HG03354 (cell line): Measurements from ENCODE around the gene DCX.
"Not testable (repeated sequence)": the region's sequence is repeated elsewhere in the genome, so short reads cannot be mapped to it uniquely, and the experiment has no call there.

Experiments
- ATAC-seq: cut with Tn5 transposase; IDR thresholded peaks from one replicate; pipeline ENCODE4 v1.9.1; 2021; ENCODE audit warnings: mild to moderate bottlenecking; ENCODE audit not compliant: unreplicated experiment, poor library complexity, severe bottlenecking

Gene DCX

GRCh38 chrX:111376486-111376885 is 35.5 kb downstream of the DCX start:
- ATAC-seq, result no peak

- ATAC-seq, result no peak
These were observed 36.2 kb downstream of the DCX start for GRCh38 chrX:111375747-111376146.

GRCh38 chrX:111372086-111372485 is 39.9 kb downstream of the DCX start:
- ATAC-seq, result no peak

GRCh38 chrX:111365770-111366325 is 46.1 kb downstream of the DCX start:
- ATAC-seq, result no peak

GRCh38 chrX:111363741-111364140 is 48.3 kb downstream of the DCX start:
- ATAC-seq, result no peak

- no peak for ATAC-seq
These were observed 50.2 kb downstream of the DCX start for GRCh38 chrX:111361751-111362150.

GRCh38 chrX:111360839-111361238 is 51.2 kb downstream of the DCX start:
- ATAC-seq, result no peak

- no peak for ATAC-seq
These were observed 56.4 kb downstream of the DCX start for GRCh38 chrX:111355523-111356115.

GRCh38 chrX:111354496-111354895 is 57.5 kb downstream of the DCX start:
- no peak for ATAC-seq

- no peak for ATAC-seq
These were observed 58.2 kb downstream of the DCX start for GRCh38 chrX:111353793-111354192.

GRCh38 chrX:111352424-111352823 is 59.6 kb downstream of the DCX start:
- ATAC-seq, result peak; percentile 43

GRCh38 chrX:111349934-111350333 is 62.1 kb downstream of the DCX start:
- ATAC-seq, result no peak

- no peak for ATAC-seq
These were observed 62.9 kb downstream of the DCX start for GRCh38 chrX:111349101-111349500.

GRCh38 chrX:111348429-111348828 is 63.6 kb downstream of the DCX start:
- ATAC-seq, result no peak

GRCh38 chrX:111346150-111346549 is 65.8 kb downstream of the DCX start:
- ATAC-seq, result not testable (repeated sequence)

GRCh38 chrX:111340054-111340453 is 71.9 kb downstream of the DCX start:
- no peak for ATAC-seq

- no peak for ATAC-seq
These were observed 72.8 kb downstream of the DCX start for GRCh38 chrX:111339212-111339611.

- no peak for ATAC-seq
These were observed 73.8 kb downstream of the DCX start for GRCh38 chrX:111338095-111338698.

GRCh38 chrX:111337067-111337637 is 74.8 kb downstream of the DCX start:
- ATAC-seq, result no peak

- no peak for ATAC-seq
These were observed 75.9 kb downstream of the DCX start for GRCh38 chrX:111336141-111336540.

GRCh38 chrX:111329370-111329769 is 82.6 kb downstream of the DCX start:
- ATAC-seq, result no peak
